Measurements from ENCODE around the gene CACNA1D.

The CACNA1D gene

DNA sequence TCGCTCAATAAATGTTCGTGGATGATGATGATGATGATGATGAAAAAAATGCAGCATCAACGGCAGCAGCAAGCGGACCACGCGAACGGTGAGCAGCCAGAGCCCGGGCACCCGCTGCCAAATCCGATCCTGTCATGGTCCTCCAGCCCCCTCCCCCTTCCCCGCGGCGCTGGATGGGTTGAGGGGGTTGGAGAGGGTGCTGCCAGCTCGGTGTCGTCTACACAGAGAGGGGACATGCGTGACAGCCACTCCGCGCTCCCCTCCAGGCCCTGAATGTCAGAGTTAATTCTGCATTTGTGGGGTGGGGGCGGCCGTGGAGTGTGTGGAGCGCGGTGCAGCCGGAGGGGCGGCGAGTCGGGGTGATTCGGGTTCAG, 722 bp downstream of the CACNA1D start:
- DNase-seq (ENCODE audit: low read depth in 1 of 2, low spot score in 1 of 2), result no peak

DNA sequence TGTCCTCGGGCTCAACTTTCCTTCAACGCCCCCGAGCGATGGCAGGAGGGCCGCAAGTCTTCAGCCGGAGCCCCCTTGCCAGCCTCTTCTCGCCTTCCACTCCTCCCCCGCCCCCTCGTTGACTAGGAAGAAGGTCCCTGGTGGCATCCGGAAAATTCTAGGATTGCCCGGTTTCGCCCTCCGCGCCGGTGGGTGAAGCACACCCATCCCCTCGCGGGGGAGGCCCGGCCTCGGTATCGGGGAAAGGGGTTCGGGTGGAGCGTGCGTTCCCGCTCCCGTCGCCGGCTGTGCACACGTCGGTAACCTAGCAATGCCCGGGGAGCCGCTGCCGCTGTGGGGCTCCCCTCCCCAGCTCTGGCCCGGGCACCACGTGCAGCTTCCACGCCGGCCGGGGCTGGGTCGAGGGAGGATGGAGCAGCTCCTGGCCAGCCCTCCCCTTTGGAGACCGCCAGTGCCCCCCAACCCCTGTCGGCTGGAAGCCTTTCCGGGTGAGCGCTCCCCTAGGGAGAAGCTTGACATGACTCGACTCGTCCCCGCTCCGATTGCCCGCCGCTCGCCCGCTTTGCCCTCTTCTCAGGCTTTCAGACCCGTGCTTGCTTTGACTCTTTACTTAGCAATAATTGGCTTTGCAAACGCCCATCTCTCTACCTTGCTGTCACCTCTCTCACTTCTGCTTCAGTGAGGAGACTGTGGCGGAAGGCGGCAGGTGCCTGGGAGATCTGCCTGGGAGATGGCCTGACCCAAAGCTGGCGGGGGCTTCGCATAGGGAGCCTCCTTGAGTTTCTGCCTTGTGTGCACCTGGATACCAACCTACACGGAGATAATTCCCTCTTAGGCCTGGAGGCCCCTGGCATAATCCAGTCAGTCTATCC, 1.3 kb downstream of the CACNA1D start:
- DNase-seq (ENCODE audit: low read depth in 1 of 2, low spot score in 1 of 2), result no peak

DNA sequence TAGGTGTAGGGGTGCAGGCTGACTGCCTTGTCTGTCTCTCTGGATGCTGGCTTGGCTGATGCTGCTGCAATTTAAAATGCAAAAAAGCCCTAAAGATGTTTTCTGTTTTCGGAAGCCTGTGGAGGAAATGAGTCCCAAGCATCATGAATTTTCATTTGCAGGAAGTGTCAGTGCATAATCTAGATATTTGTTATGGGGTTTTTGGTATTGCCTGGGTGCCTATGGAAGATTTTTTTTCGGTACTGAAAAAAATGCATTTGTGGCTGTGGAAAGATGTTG, 1.9 kb downstream of the CACNA1D start:
- DNase-seq (ENCODE audit: low read depth in 1 of 2, low spot score in 1 of 2), result no peak

DNA sequence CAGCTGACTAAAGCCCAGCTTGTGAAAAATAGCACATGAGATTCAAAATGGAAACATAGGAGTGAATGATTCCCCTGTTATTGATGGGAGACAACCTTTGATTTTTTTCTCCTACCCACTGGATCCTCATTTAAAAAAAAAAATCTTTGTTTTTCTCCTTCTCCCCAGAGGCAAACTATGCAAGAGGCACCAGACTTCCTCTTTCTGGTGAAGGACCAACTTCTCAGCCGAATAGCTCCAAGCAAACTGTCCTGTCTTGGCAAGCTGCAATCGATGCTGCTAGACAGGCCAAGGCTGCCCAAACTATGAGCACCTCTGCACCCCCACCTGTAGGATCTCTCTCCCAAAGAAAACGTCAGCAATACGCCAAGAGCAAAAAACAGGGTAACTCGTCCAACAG, 2.6 kb downstream of the CACNA1D start:
- DNase-seq (ENCODE audit: low read depth in 1 of 2, low spot score in 1 of 2), result no peak

DNA sequence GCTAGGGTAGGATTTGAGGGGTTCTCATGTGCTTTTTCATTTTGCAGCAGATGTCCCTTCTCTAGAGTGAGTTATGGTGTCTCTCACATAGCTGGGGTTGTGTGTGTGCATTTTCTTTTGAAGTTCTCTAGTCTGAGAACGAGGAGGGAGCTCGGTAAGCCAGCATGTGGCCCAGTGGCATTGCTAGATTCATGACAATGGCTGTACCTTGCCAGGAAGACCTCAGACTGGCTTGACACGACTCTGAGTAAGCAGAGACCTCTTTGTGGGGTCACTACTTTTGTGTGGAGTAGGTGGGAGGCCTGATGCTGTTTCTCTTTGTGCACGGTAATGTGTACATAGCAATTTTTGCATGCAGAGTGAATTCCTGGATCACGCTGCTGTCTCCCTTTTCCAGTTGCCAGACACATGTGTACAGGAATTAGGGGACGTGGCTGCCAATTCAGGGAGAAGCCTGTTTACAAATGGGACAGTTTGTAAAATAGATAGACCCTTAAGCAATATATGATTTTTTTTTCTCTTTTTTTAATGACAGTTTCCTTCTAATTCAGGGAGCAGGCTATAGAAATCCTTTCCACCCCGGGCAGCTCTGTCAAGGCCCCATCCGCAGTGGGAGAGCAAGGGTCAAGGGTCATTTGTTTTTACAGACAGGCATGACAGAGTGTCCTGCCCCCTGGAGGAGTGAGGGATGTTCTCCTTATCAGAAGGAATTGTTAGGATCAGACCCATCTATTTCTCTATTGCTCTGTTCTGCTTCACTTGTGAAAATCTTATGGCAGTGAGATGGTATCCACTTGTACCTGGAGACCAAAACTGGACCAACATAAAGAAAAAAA, 4.6 kb downstream of the CACNA1D start:
- DNase-seq (ENCODE audit: low read depth in 1 of 2, low spot score in 1 of 2), result no peak

DNA sequence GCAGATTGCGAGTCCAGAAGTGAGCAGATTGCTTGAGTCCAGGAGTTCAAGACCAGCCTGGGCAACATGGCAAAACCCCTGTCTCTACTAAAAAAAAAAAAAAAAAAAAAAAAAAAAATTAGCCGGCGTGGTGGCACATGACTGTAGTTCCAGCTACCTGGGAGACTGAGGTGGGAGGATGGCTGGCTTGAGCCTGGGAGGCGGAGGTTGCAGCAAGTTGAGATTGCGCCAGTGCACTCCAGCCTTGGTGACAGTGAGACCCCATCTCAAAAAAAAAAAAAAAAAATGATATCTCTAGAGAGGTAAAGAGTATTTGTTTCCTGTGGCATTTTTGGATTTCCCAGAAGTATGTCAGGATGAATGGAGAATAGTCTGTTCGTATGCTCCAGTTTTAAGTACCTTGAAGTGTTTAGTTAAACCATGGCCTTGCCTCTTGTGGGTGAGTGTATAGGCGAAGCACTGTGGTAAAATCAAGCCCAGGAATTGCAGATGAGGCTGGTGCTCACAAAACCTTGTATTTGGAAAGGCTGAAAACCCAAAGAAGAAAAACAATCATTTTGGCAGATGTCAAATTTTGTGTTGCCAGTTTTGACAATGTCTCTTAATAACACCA, 5.9 kb downstream of the CACNA1D start:
- DNase-seq (ENCODE audit: low read depth in 1 of 2, low spot score in 1 of 2), result no peak

DNA sequence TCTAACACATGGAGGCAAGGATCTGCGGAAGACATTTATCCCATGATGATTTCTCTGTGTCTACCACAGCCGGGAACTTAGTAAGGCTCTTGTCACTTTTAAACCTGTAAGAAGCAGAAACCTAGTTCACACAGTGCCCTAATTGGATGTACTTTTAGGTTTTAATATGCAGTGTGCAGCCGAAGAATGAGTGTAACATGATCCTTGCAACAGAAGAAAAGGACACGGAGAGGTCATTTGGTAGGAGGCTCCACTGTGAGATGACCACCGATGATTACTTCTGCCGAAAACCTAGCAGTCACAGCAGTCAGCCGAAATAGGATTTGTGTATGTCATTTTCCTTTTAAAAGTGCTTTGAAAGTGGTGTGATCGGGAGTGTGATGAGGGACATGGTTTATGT, 6.8 kb downstream of the CACNA1D start:
- no peak for DNase-seq (ENCODE audit: low read depth in 1 of 2, low spot score in 1 of 2)

DNA sequence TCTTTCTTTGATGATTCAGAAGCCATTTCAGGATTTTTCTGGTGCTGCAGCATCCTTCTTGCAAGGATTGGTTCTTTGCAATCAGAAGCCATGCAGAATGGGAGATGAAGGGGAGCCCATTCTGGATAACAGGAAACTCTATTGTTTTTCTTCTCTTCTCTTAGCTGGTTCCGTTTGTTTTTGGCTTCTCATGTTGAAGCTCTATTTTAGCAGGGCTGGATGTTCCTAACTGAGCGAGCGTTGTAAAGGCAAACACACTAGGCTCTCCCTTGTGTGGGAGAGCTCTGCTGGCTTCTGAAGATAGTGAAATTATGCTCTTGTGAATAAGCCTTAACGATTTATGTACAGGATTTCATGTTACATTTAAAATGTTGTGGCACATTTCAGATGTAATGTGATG, 8.3 kb downstream of the CACNA1D start:
- no peak for DNase-seq (ENCODE audit: low read depth in 1 of 2, low spot score in 1 of 2)

DNA sequence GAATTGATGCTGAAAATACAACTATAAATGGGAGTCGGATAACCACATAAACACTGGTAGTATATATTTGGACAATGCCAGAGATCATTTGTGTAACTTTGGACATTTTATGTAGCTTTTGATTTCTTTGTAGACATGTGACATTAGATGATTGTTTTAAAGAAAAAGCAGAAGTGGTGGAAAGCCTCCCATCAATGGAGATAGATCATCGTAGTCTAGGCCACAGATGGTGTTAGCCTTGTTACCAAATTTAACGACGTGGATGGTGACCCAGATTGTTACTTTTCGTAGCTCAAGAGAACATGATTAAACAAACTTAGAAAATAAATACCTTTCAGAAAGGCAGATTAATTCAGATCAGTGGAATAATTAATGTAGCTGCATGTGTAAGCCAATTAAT, 8.8 kb downstream of the CACNA1D start:
- no peak for DNase-seq (ENCODE audit: low read depth in 1 of 2, low spot score in 1 of 2)

DNA sequence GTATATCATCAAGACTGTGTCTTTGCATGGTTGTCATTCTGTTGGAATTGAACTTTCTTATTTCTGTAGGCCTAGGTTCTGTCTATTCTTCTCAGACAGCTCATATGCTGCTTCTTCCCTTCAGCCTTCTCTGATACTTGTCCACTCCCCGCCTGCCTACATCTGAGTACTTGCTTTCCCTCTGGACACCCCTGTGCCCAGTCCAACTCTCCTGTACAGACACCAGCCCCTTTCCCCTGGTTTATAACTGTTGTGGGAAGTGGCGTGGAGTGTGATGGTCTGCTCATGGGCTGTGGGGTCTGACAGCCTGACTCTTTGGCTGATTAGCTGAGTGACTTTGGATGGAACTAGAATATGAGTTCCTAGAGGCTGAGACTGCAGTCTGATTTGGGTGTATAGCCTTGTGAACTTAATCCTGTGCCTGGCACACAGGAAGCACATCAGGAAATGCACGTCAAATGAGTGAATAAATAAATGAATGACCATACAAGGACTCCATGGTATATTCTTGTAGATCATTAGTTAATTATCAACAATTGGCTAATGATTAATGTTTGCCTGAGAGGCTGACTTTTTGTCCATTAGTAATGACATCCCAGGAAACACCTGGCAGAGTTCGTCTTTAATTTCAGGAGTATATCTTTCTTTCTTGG, 11.8 kb downstream of the CACNA1D start:
- DNase-seq (ENCODE audit: low read depth in 1 of 2, low spot score in 1 of 2), result no peak

DNA sequence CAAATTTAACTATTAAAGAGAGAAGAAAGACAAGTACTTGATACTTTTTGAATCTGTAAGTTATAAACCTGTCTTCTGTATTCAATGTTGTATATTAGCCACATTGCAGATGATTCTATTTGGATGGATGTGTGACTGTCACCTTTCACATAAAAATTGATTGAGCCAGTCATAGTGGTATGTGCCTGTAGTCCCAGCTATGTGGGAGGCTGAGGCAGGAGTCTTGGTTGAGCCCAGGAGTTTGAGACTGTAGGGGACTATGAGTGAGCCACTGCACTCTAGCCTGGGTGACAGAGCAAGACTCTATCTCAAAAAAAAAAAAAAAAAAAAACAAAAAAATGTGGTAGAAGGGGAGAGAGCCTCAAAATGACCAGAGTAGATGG, 12.3 kb downstream of the CACNA1D start:
- no peak for DNase-seq (ENCODE audit: low read depth in 1 of 2, low spot score in 1 of 2)

DNA sequence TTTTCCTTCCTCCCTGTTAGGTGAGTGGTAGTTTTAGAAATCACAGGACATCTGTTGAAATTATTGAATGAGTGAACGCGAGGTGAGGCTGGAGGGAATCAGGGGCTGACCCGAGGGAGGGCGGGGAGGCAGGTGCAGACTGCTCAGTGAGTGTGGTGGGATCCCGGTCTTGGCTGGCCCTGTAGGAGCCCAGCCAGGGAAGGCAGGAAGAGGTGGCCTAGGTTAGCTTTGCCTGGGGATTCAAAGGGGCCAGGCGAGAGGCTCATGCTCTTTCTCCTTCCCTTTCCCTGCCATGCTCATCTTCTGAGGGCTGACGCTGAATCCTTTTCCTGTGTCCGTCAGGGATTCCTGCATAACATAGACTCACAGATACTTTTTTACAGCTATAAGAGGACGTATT, 15.1 kb downstream of the CACNA1D start:
- DNase-seq (ENCODE audit: low read depth in 1 of 2, low spot score in 1 of 2), result no peak

DNA sequence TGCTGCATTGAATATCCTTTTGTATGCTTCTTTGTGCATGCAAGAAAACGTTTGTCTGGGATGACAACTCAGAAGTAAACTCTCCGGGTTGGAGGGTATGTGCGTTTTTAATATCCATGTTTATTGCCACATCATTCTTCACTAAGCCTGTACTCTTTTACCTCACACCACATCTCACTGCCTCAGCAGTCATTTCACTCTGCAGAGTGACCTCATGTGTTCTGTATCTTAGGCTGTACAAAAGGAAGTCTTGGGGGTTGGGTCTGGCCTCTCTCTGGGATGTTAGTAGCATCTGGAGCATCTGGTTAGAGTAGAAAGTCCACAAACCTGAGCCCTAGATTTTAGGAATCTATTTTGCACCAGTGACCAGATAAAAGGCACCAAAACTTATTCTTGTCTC, 16.1 kb downstream of the CACNA1D start:
- DNase-seq (ENCODE audit: low read depth in 1 of 2, low spot score in 1 of 2), result no peak

DNA sequence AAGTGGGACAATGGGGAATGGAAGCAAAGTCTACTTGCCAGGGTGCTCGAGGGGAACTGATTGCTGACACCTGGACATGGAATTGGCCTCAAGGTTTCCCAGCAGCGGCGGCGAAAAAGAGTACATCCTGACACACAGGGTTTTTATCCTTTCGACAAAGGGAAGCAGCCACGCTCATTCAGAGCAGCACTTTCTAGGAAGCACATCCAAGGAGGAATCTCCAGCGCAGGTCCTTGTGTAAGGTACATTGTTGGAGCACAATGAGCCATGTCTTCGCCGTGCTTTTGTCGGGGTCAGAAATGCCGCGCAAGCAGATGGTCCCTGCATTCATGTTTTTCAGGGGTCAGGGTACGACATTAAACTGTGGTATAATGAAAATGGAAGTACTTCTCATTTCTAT, 16.8 kb downstream of the CACNA1D start:
- no peak for DNase-seq (ENCODE audit: low read depth in 1 of 2, low spot score in 1 of 2)

DNA sequence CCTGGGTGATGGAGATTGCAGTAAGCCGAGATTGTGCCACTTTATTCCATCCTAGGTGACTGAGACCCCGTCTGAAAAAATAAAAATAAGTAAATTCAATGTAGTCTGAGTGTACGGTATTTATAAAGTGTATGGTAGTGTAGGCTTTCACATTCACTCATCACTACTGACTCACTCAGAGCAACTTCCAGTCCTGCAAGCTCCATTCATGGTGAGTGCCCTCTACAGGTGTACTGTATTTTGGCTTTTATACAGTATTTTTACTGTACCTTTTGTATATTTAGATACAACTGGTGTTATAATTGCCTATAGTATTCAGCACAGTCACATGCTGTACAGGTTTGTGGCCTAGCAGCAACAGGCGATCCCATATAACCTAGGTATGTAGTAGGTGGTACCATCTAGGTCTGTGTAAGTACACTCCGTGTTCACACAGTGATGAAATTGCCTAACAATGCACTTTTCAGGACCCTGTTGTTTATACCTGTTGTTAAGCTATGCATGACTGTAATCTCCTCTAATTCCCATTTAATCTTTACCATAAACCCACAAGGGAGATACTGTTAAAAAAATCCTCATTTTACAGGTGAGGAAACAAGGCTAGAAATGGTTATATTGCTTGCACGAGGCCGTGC, 19.3 kb downstream of the CACNA1D start:
- no peak for DNase-seq (ENCODE audit: low read depth in 1 of 2, low spot score in 1 of 2)

DNA sequence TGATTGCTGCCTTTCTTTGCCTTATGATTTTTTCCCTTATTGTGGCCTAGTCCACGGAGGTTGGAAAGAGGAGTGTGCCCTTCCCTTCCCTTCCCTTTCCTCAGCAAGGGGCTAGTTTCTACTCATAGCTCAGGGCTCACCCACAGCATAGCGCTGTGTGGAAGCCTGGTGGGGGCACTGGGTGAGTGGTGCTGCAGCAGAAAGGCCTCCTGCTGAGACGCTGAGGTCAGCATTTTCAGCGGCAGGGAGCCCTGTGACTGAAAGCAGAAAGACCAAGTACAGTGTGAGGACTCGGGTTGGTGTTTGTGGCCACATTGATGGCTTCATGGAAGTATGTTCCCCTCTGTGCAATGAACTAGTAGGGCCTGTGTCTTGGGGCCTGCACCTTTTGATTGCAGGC, 21.9 kb downstream of the CACNA1D start:
- DNase-seq (ENCODE audit: low read depth in 1 of 2, low spot score in 1 of 2), result no peak

DNA sequence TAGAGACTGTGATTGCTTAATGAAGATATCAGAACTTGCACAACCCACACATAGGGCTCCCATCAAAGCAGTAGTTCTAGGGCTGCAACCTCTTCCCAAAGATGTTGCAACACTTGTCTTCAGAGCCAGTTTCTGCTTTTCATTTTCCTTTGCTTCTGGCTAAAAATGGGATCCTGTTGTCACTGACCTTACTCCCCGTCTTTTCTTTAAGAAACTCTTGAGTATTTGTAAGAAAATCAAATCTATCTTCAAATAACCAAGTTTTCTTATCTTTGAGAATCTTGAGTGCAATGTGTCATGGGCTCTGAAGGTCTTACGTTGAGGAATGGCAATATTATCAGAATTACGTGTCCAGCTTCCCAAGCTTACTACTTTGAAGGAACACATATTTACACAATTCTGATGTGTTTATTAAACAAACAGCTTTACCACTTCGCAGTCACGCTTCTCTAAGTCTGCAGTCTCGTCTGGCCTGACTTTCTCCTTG, 24.1 kb downstream of the CACNA1D start:
- no peak for DNase-seq (ENCODE audit: low read depth in 1 of 2, low spot score in 1 of 2)

DNA sequence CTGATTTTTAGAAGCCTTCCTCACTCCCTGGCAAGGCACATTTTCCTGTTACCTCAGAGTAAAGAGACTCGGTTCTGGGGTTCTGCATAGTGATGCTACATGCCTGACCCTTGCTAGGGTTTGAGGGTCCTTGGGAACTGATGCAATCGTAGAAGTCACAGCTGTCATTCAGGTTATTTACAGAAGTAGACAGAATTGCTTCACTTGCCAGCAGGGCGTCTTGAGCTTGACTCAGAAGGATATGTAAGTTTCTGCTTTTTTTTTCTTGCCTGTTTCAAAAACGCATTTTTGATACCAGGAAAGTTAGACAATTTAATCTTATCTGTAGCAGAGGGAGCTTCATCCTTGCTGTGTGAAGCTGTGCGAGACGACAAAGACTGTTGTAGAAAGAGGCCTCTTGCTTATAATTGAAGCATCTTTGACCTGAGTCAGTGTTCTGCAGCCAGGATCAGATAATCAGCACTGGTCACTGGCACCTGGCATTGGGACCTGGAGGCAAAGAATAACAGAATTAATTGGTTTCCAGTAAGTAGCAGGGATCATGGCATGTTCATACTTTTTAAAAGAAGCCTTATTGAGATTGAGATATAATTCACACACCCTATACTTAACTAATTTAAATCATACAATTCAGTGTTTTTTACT, 24.8 kb downstream of the CACNA1D start:
- DNase-seq (ENCODE audit: low read depth in 1 of 2, low spot score in 1 of 2), result no peak

DNA sequence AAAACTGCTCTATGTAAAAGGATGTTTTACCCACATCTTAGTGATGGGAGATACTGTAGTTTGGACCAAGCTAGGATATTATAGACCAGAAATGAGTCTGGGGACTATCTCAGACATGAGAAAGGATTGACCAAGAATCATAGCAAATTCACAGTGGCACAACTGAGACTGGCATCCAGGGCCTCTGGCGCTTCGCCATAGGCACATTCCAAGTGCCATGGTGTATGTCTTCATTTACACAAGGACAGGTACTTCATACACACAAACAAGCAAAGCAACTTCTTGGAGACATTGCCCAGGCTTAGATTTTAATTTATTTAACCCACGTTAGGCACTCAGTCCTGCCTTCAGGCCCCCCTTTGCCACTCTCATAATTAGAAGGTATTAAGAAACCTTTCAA, 28.9 kb downstream of the CACNA1D start:
- DNase-seq (ENCODE audit: low read depth in 1 of 2, low spot score in 1 of 2), result no peak

DNA sequence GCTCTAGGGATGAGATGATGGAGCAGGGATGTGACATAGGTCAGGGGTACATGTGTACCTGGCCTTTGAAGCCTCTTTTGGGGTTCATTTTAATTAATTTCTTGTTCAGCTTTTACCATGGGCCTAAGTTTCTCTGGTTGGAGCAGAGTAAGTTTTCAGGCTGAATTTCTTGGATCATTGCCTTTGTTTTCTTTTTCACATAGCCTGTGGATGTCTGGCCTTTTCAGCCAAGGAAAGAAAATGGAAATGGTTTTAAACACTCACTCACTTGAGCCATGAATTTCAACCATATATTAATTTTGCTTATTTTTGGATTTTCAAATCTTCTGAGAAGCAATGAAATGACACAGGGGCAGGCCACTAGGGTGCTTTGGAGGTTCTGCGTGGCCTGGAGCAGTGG, 30.2 kb downstream of the CACNA1D start:
- no peak for DNase-seq (ENCODE audit: low read depth in 1 of 2, low spot score in 1 of 2)
